HG03103 (cell line): Measurements from ENCODE around the gene PPM1H.
"Not testable (repeated sequence)": the region's sequence is repeated elsewhere in the genome, so short reads cannot be mapped to it uniquely, and the experiment has no call there.

Experiments
- ATAC-seq: cut with Tn5 transposase; IDR thresholded peaks from one replicate; pipeline ENCODE4 v1.9.1; 2021; ENCODE audit warnings: low read depth; ENCODE audit not compliant: unreplicated experiment

Gene PPM1H

DNA sequence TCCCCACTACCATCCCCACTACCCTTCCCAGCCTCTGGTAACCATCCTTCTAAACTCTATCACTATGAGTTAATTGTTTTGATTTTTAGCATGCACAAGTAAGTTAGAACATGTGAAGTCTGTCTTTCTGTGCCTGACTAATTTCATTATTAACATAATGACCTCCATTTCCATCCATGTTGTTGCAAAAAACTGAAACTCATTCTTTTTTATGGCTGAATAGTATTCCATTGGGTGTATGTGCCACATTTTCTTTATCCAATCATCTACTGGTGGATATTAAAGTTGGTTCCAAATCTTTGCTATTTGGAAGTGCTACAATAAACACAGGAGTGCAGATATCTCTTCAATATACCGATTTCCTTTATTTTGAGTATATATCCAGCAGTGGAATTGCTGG lies 13.2 kb upstream of the PPM1H start:
- ATAC-seq = no peak

DNA sequence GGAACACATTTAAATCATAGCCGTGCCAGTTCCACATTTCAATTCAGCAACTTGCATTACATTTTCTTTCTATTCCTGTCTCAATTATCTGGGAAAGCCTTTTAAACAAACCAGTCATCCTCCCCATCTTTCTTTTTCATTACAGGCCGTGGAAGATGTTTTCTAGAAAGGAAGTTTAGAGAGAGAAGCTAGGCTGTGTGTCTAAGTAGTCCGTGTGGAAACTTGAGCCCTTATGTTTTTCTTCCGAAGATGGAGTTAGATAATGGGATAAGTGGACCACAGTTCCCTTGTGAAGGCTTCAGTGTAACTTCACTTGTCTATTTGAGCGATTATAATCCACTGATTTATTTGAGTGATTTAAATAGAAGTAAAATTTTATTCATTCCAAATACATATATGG lies 12.4 kb upstream of the PPM1H start:
- ATAC-seq = no peak

DNA sequence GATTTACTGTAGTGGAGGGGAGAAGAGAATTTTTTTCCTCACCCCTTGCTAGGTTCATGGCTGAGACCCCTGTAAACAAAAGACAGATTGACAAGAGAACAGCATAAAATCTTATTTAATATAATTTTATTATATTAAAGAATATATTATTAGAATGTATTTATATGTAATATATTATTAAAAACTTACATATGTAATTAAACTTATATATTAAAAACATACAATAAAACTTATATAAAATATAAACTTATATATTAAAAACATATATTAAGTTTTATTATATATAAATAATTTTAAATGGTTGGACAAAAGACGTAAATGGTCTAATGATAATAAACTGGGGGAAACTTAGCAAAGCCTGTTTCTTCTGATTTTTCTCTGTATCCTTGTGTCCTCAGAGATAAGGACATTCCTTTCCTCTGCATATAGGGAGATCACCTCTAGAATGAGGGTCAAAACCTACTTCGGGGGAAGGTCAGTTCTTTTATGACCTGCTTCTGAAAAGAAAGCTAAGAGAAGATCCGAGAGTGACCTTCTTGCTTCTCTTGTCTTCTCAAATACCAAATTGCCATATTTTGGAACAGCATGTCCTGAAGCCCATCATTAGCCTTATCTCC lies 8.9 kb upstream of the PPM1H start:
- no peak for ATAC-seq

- ATAC-seq = not testable (repeated sequence)
Observed at GRCh38 chr12:62942316-62942715, 7.4 kb upstream of the PPM1H start.

GRCh38 chr12:62934239-62934798 lies 631 bp downstream of the PPM1H start:
- peak; percentile 29 for ATAC-seq

- peak; percentile 1 for ATAC-seq
Observed at GRCh38 chr12:62933602-62934238, 1.2 kb downstream of the PPM1H start.

GRCh38 chr12:62933220-62933601 lies 1.7 kb downstream of the PPM1H start:
- no peak for ATAC-seq

GRCh38 chr12:62931477-62931876 lies 3.5 kb downstream of the PPM1H start:
- ATAC-seq = no peak

DNA sequence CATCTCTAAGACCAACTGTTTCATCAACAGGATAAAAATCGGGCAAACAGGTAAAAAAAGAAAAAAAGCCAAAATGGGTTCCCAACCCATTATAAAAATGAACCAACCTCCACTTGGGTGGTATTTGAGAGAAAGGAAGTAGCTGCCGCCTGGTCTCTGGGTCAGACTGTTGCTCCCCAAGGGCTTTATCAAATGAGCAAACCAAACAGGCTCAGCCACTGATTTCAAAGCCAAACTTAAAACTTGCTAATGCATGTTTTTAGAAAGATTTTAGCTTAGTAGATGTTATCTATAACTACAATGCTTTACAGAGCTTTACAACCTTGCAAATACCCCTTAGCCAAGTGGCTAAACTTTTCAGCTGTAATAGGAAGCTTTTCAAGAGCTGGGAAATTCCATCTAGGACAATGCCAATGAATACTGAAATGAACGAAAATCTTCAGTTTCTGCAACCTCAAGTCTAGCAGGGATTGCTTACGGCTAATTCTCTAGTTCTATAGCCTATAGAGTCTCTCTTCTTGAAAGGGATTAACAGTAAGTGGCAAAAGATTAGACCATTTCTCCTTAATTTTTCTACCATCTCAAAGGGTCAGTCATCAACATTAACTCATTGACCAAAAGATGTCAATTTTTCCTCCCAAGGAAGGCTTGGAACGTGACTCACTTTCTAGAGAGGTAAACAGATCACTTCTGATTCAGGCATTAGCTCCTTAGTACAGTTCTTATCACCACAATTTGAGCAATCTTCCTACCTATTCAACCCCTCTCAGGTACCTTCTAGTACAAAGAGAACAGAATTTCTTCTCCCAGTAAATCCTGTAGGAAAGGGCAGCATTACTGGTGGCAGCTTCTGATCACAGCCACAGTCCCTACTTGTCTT lies 4.2 kb downstream of the PPM1H start:
- ATAC-seq = no peak

DNA sequence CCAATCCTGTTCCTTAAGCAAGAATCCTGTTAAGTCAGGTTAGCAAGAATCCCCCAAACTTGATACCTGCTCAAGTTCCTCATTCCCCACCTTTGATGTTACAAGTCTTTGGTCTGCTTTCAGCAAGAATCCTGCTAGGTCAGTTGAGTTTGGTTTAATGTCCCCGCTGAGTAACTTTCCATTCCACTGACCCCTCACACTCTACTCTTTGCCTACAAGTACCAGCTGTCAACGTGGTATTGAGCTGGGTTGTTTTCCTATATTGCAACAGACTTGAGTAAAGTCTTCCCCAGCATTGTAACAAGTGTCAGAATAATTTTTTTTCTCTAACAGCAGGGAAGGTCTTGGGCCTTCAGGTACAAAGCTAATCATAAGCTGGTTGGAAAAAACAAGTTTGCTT lies 6.3 kb downstream of the PPM1H start:
- ATAC-seq = no peak

GRCh38 chr12:62925680-62926079 lies 9.3 kb downstream of the PPM1H start:
- ATAC-seq = no peak

GRCh38 chr12:62924084-62924483 lies 10.9 kb downstream of the PPM1H start:
- ATAC-seq = no peak

GRCh38 chr12:62922539-62922938 lies 12.4 kb downstream of the PPM1H start:
- no peak for ATAC-seq

DNA sequence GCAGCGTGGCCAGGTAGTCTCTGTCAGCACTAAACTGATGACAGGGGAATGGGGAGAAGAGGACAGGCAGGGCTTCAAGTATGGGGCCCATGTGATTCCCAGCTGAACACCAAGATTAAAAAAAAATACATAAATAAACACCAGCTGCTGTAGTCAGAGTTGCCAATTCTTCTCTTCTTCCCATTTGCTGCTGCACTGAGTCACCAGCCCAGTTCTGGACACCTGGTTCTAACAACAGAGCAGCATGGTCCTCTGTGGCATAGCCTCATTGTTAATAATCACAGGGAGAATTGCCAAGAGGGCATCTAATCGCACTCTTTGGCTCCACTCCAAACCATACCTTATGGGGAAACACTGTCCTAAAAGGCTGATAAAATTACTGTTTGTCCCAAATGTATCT lies 15.1 kb downstream of the PPM1H start:
- ATAC-seq = no peak

DNA sequence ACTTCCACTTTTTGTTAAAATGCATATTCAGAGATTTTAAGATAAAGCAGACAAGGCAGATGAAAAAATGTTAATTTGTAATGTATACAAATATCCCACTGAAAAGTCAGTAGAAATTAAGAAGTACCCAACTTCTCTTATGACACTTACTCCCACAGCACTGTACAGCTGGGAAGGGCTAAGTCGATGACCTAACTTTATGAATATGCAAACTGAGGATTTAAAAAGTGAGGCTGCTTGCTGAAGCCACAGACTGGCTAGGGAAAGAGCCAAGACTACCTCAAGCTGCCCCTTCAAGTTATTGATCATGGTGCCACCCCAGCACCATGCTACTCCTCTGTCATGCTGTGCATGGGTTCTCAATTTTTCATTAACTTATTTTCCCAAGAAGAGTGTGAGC lies 17.0 kb downstream of the PPM1H start:
- ATAC-seq = no peak

DNA sequence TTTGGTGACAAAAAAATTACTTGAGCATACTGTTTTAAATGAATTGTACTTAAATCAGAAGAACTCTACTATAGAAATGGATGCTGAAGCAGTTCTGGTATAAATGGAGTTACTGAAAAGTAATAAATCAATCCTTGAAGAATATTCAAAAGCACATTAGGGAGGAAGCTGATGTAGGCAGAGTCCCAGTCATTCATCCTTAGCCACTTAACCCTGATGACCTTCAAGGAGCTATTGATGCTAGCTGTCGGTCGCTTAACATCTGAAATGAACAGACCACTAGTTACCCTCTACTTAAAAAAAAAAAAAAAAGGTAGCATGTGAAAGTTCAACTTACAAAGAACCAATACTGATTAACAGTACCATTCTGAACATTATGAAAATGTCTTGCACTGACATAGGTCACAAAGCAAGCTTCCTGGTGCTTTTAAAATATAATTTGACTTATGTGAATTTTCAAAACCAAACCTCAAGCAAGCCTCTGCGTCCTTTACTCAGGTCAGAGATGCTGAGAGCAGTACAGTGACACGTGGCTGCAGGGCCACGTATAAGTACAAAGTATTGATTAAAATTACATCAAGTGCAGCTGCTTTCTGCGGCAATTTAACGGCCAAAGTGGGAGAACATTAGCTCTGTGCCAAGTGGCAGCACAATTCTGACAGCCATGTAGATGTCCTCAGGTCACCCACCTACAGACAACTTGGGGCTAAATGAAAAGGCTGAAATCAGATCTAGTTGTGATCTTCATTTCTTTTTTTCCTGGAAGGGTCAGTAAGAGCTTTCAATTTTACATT lies 18.1 kb downstream of the PPM1H start:
- no peak for ATAC-seq

- ATAC-seq = no peak
Observed at GRCh38 chr12:62915204-62915529, 19.8 kb downstream of the PPM1H start.

DNA sequence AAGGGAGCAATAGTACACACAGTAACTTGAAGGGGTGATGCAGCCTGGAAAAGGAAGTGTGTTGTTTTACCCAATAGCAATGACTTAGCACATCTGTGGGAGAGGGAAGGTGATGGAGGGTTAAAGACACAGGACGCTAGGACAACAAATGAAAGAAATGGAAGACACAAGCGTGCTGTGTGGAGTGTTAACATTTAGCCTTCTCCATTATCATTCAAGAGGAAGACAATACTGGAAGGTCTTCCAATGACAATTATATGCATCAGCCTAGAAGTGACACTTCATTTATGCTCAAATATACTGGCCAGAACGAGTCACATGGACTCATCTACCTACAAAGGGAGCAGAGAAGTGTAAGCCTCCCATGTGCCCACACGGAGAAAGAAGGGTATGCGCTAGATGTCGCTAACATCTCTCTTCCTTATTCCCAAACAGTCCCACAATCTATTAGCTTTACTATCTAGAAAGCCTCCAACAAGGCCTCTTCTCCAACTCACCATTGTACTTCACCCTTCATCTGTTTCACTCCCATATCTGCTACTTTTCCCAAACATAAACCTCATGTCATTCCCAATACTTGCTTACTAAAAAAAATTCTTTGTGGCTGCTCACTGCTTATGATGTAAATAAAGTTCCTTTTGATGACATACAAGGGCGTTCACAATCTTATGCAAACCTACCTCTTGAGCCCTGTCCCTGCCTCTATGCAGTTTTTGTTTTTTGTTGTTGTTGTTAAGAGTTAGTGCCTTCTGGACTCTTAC lies 20.3 kb downstream of the PPM1H start:
- ATAC-seq = no peak

DNA sequence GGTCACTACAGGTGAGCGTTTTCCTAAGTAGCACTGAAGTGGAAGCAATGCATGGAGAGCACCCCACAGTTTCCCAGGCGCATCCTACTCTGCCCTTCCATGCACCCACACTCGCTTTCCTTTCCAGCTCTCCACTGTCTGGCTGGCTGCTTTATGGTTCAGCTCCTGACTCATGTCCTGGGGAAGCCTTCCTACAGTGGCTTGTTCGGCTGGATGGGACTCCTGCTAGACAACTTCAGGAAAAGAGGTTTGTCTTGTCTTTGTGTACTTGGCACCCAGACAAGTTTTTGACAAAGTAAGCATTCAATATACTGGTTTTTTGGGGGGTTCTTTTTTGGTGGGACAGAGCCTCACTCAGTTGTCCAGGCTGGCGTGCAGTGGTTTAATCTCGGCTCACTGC lies 21.6 kb downstream of the PPM1H start:
- no peak for ATAC-seq

- ATAC-seq = no peak
Observed at GRCh38 chr12:62912644-62913043, 22.3 kb downstream of the PPM1H start.
